Astrocyte (in vitro differentiated cells and primary cell): ENCODE measurements around the gene CNGA1.

Source experiments
- EZH2 ChIP-seq: IDR thresholded peaks from 2 replicates; pipeline ENCODE4 v1.6.1; 2012; ENCODE audit warnings: mild to moderate bottlenecking, low read length, inconsistent platforms; ENCODE audit not compliant: insufficient read depth
- TF ChIP-seq, protein P1 (sequence below): IDR thresholded peaks from 2 replicates; pipeline ENCODE4 v1.5.1; 2011; ENCODE audit warnings: low read depth, mild to moderate bottlenecking, inconsistent platforms, low read length, moderate library complexity; ENCODE audit not compliant: insufficient read depth

- TF ChIP-seq, protein P1, sequence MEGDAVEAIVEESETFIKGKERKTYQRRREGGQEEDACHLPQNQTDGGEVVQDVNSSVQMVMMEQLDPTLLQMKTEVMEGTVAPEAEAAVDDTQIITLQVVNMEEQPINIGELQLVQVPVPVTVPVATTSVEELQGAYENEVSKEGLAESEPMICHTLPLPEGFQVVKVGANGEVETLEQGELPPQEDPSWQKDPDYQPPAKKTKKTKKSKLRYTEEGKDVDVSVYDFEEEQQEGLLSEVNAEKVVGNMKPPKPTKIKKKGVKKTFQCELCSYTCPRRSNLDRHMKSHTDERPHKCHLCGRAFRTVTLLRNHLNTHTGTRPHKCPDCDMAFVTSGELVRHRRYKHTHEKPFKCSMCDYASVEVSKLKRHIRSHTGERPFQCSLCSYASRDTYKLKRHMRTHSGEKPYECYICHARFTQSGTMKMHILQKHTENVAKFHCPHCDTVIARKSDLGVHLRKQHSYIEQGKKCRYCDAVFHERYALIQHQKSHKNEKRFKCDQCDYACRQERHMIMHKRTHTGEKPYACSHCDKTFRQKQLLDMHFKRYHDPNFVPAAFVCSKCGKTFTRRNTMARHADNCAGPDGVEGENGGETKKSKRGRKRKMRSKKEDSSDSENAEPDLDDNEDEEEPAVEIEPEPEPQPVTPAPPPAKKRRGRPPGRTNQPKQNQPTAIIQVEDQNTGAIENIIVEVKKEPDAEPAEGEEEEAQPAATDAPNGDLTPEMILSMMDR = no peak
- no peak for TF ChIP-seq EZH2
These were observed 124.6 kb downstream of the CNGA1 start for GRCh38 chr4:47891928-47892327.
